Activated CD4-positive, alpha-beta T cell treated with anti-CD3 and anti-CD28 coated beads for 36 hours (primary cell): ENCODE measurements around the gene DHFR2. TPM values are rescaled to one million over a fixed set of nuclear protein-coding genes. Genes with fewer than 3 reads are reported as not detected.
"Not testable (repeated sequence)": the region's sequence is repeated elsewhere in the genome, so short reads cannot be mapped to it uniquely, and the experiment has no call there.

Source experiments
- ATAC-seq: fragments of 200-7000 bp; cut with Tn5 transposase; one replicate; pipeline ENCODE4 v1.10.0; 2021; ENCODE audit warnings: mild to moderate bottlenecking, moderate library complexity
- CTCF ChIA-PET: fragments of 350-600 bp; sonication (Branson Sonifier 250); formaldehyde crosslinking; loops from one replicate; lab custom pipeline; 2021; ENCODE audit warnings: antibody characterized with exemption; lab: Charles Lee
- POLR2A ChIA-PET: fragments of 350-600 bp; sonication (Branson Sonifier 250); formaldehyde crosslinking; loops from one replicate; lab custom pipeline; 2021; ENCODE audit warnings: antibody characterized with exemption, inconsistent platforms; lab: Charles Lee
- DNase-seq: peaks from one replicate; pipeline ENCODE4 v3.0.0-alpha.2; 2020
- H3K27ac Mint-ChIP-seq: one replicate; pipeline ENCODE4 v1.8.0; 2021; ENCODE audit warnings: mixed read lengths
- H3K27me3 Mint-ChIP-seq: one replicate; pipeline ENCODE4 v1.8.0; 2021; ENCODE audit warnings: mixed read lengths
- H3K36me3 Mint-ChIP-seq: one replicate; pipeline ENCODE4 v1.8.0; 2021; ENCODE audit warnings: low read depth, mixed read lengths
- H3K4me1 Mint-ChIP-seq: one replicate; pipeline ENCODE4 v1.8.0; 2021; ENCODE audit warnings: mixed read lengths
- H3K4me3 Mint-ChIP-seq: one replicate; pipeline ENCODE4 v1.8.0; 2021; ENCODE audit warnings: mild to moderate bottlenecking, moderate library complexity, mixed read lengths
- H3K9me3 Mint-ChIP-seq: one replicate; pipeline ENCODE4 v1.8.0; 2021; ENCODE audit warnings: low read depth, mixed read lengths
- intact Hi-C, 2 experiments: fragments of 100-400 bp; cut with DNase I in 1 of 2; cut with micrococcal nuclease in 1 of 2; formaldehyde crosslinking; loops; one replicate each; pipeline versions ENCODE4 v1.14.2 to v1.15.1; 2022 to 2024; cut with DNase I, micrococcal nuclease
- total RNA-seq, 2 experiments: library from RNA; stranded (reverse); gene quantifications; one replicate each; pipeline ENCODE4 v1.2.3, GENCODE V29; 2021

DHFR2 gene
- total RNA-seq, 2 experiments from 2014 or later, result 7.4 to 10.3 TPM

GRCh38 chr3:94083261-94083660 lies 20.5 kb upstream of the DHFR2 start:
- ChIA-PET CTCF (no interaction called here), POLR2A (no interaction called here)
- ATAC-seq, result no peak
- H3K27me3 Mint-ChIP-seq, result no peaks in the 10 kb centered on the region
- intact Hi-C loops, result no loop called here
- H3K9me3 Mint-ChIP-seq, result no peaks in the 10 kb centered on the region
- H3K4me1 Mint-ChIP-seq, result peaks cover 35% of the 10 kb centered on the region
- H3K36me3 Mint-ChIP-seq, result peaks cover 23% of the 10 kb centered on the region
- H3K27ac Mint-ChIP-seq, result no peak overlapping the region
- DNase-seq, result no peak
- H3K4me3 Mint-ChIP-seq, result no peak overlapping the region

- Mint-ChIP-seq H3K27me3 (no peaks in the 10 kb centered on the region), H3K36me3 (peaks cover 21% of the 10 kb centered on the region), H3K27ac (no peak overlapping the region), H3K4me1 (peaks cover 41% of the 10 kb centered on the region), H3K4me3 (no peak overlapping the region), H3K9me3 (no peaks in the 10 kb centered on the region)
- CTCF ChIA-PET, result interaction anchor here (1.1 kb wide), 1 partner anchor 13 kb away, joined by 4 read pairs; no protein-coding TSS in a partner anchor
- POLR2A ChIA-PET, result no interaction called here
- no peak for ATAC-seq
- intact Hi-C loops, result no loop called here
- no peak for DNase-seq
Measured at GRCh38 chr3:94082391-94082937, 19.7 kb upstream of the DHFR2 start.

- Mint-ChIP-seq H3K36me3 (peaks cover 27% of the 10 kb centered on the region), H3K27me3 (no peaks in the 10 kb centered on the region), H3K27ac (no peak overlapping the region), H3K4me3 (no peak overlapping the region), H3K4me1 (peaks cover 41% of the 10 kb centered on the region), H3K9me3 (no peaks in the 10 kb centered on the region)
- ATAC-seq (no peak), DNase-seq (no peak)
- intact Hi-C loops, result no loop called here
- POLR2A ChIA-PET, result no interaction called here
- CTCF ChIA-PET, result interaction anchor here (1.1 kb wide), 1 partner anchor 12 kb away, joined by 4 read pairs; no protein-coding TSS in a partner anchor
Measured at GRCh38 chr3:94081884-94082283, 19.2 kb upstream of the DHFR2 start.

- H3K4me3 Mint-ChIP-seq, H3K27me3 Mint-ChIP-seq, DNase-seq, H3K9me3 Mint-ChIP-seq, POLR2A ChIA-PET, H3K27ac Mint-ChIP-seq, intact Hi-C loops, ATAC-seq: not testable (repeated sequence)
- Mint-ChIP-seq H3K36me3 (peaks cover 35% of the 10 kb centered on the region), H3K4me1 (peaks cover 41% of the 10 kb centered on the region)
- CTCF ChIA-PET, result interaction anchor here (1.2 kb wide), 1 partner anchor 11 kb away, joined by 3 read pairs; no protein-coding TSS in a partner anchor
Measured at GRCh38 chr3:94080552-94080951, 17.8 kb upstream of the DHFR2 start.

GRCh38 chr3:94076055-94076454 lies 13.3 kb upstream of the DHFR2 start:
- POLR2A ChIA-PET, result no interaction called here
- Mint-ChIP-seq H3K27ac (no peak overlapping the region), H3K36me3 (peaks cover 61% of the 10 kb centered on the region), H3K4me1 (peaks cover 59% of the 10 kb centered on the region), H3K9me3 (no peaks in the 10 kb centered on the region), H3K27me3 (no peaks in the 10 kb centered on the region), H3K4me3 (no peak overlapping the region)
- no peak for DNase-seq
- CTCF ChIA-PET, result no interaction called here
- intact Hi-C loops, result loop anchor here in 1 of 2 experiments (10.0 kb wide), 1 partner anchor 221 kb away; no protein-coding TSS in a partner anchor
- ATAC-seq, result no peak

- no peak overlapping the region for H3K4me3 Mint-ChIP-seq
- H3K27me3 Mint-ChIP-seq, result no peaks in the 10 kb centered on the region
- DNase-seq (no peak), ATAC-seq (peak; percentile 63)
- POLR2A ChIA-PET, result no interaction called here
- peak overlapping the region; percentile 5 for H3K27ac Mint-ChIP-seq
- H3K36me3 Mint-ChIP-seq, result peaks cover 59% of the 10 kb centered on the region
- no peaks in the 10 kb centered on the region for H3K9me3 Mint-ChIP-seq
- CTCF ChIA-PET, result interaction anchor here (1.3 to 3.8 kb wide), 2 partner anchors 9 to 68 kb away, joined by 3 to 44 read pairs; partner anchors contain the start of genes DHFR2 and NSUN3
- intact Hi-C loops, result loop anchor here in 1 of 2 experiments (10.0 kb wide), 1 partner anchor 217 kb away; no protein-coding TSS in a partner anchor
- H3K4me1 Mint-ChIP-seq, result peaks cover 62% of the 10 kb centered on the region
Measured at GRCh38 chr3:94071713-94072284, 9.1 kb upstream of the DHFR2 start.

GRCh38 chr3:94070341-94070911 lies 7.7 kb upstream of the DHFR2 start:
- CTCF ChIA-PET, result interaction anchor here (1.0 to 3.8 kb wide), 7 partner anchors 9 to 81 kb away, joined by 3 to 44 read pairs (median 4); no protein-coding TSS in a partner anchor
- Mint-ChIP-seq H3K9me3 (no peaks in the 10 kb centered on the region), H3K36me3 (peaks cover 54% of the 10 kb centered on the region), H3K4me1 (peaks cover 72% of the 10 kb centered on the region), H3K27ac (peak overlapping the region; percentile 35), H3K4me3 (no peak overlapping the region), H3K27me3 (no peaks in the 10 kb centered on the region)
- POLR2A ChIA-PET, result interaction anchor here (0.6 kb wide), 1 partner anchor 60 kb away, joined by 5 read pairs; no protein-coding TSS in a partner anchor
- DNase-seq (no peak), ATAC-seq (peak; percentile 66)
- intact Hi-C loops, result loop anchor here in 1 of 2 experiments (10.0 kb wide), 1 partner anchor 216 kb away; no protein-coding TSS in a partner anchor

GRCh38 chr3:94069194-94069813 lies 6.6 kb upstream of the DHFR2 start:
- Mint-ChIP-seq H3K27ac (no peak overlapping the region), H3K4me3 (no peak overlapping the region), H3K27me3 (no peaks in the 10 kb centered on the region), H3K36me3 (peaks cover 57% of the 10 kb centered on the region), H3K4me1 (peaks cover 77% of the 10 kb centered on the region), H3K9me3 (no peaks in the 10 kb centered on the region)
- no peak for ATAC-seq
- CTCF ChIA-PET, result interaction anchor here (0.7 to 3.8 kb wide), 19 partner anchors 8 to 136 kb away, joined by 3 to 44 read pairs (median 5); no protein-coding TSS in a partner anchor
- DNase-seq, result no peak
- intact Hi-C loops, result loop anchor here (1.0 kb wide), 2 partner anchors 58 to 65 kb away; no protein-coding TSS in a partner anchor
- POLR2A ChIA-PET, result no interaction called here

- H3K36me3 Mint-ChIP-seq, result peaks cover 46% of the 10 kb centered on the region
- peaks cover 63% of the 10 kb centered on the region for H3K4me1 Mint-ChIP-seq
- no peaks in the 10 kb centered on the region for H3K27me3 Mint-ChIP-seq
- intact Hi-C loops, result no loop called here
- CTCF ChIA-PET, result interaction anchor here (0.8 to 1.0 kb wide), 4 partner anchors 12 to 63 kb away, joined by 3 to 4 read pairs (median 3); no protein-coding TSS in a partner anchor
- H3K27ac Mint-ChIP-seq, result peak overlapping the region; percentile 74
- POLR2A ChIA-PET, result no interaction called here
- H3K4me3 Mint-ChIP-seq, result no peak overlapping the region
- H3K9me3 Mint-ChIP-seq, result no peaks in the 10 kb centered on the region
- no peak for DNase-seq
- ATAC-seq, result no peak
Measured at GRCh38 chr3:94066506-94067500, 4.1 kb upstream of the DHFR2 start.

- Mint-ChIP-seq H3K27ac (peak overlapping the region; percentile 74), H3K4me3 (no peak overlapping the region), H3K9me3 (no peaks in the 10 kb centered on the region), H3K36me3 (peaks cover 44% of the 10 kb centered on the region), H3K27me3 (no peaks in the 10 kb centered on the region), H3K4me1 (peaks cover 55% of the 10 kb centered on the region)
- ChIA-PET CTCF (interaction anchor here (0.8 to 1.0 kb wide), 3 partner anchors 11 to 63 kb away, joined by 3 to 4 read pairs (median 3); no protein-coding TSS in a partner anchor), POLR2A (no interaction called here)
- DNase-seq (peak; percentile 22), ATAC-seq (peak; percentile 10)
- intact Hi-C loops, result no loop called here
Measured at GRCh38 chr3:94065819-94066480, 3.2 kb upstream of the DHFR2 start.
